Loucy (cell line): ENCODE measurements around the gene S100A6.

Source experiments
- EZH2phosphoT487 ChIP-seq: fragments of 200-600 bp; IDR thresholded peaks from 2 replicates; pipeline ENCODE4 v1.6.1; 2018; ENCODE audit warnings: antibody characterized with exemption, mild to moderate bottlenecking, moderate library complexity, borderline replicate concordance
- TF ChIP-seq, protein P1 (sequence below): fragments of 200-600 bp; sonication (generic); conservative IDR thresholded peaks from 2 replicates; pipeline ENCODE4 v1.5.1; 2014; ENCODE audit warnings: mild to moderate bottlenecking, antibody characterized with exemption, low read length

GRCh38 chr1:153571706-153572105, 35.9 kb upstream of the S100A6 start:
- TF ChIP-seq, protein P1, sequence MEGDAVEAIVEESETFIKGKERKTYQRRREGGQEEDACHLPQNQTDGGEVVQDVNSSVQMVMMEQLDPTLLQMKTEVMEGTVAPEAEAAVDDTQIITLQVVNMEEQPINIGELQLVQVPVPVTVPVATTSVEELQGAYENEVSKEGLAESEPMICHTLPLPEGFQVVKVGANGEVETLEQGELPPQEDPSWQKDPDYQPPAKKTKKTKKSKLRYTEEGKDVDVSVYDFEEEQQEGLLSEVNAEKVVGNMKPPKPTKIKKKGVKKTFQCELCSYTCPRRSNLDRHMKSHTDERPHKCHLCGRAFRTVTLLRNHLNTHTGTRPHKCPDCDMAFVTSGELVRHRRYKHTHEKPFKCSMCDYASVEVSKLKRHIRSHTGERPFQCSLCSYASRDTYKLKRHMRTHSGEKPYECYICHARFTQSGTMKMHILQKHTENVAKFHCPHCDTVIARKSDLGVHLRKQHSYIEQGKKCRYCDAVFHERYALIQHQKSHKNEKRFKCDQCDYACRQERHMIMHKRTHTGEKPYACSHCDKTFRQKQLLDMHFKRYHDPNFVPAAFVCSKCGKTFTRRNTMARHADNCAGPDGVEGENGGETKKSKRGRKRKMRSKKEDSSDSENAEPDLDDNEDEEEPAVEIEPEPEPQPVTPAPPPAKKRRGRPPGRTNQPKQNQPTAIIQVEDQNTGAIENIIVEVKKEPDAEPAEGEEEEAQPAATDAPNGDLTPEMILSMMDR, result no peak
- TF ChIP-seq EZH2phosphoT487, result no peak
